Measurements from ENCODE around the gene SLC24A4.

DNA sequence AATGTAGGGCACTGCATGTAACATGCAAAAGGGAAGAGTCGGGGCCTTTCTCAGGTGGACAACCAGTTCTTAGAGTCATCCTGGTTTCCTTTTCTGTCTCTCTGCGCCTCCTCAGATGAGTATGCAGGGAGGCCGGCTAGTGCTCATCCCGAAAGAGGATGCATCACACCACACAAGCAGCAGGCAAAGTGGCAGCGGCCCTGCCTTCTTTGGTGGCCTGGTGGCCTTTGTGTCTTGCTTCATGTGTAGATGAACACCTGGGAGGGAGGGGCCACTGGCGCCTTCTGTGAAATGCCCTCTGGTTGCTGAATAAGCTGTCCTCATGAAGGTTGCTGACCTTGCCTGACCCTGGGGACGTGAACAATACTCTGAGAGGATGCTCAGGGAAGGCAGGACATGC, 18.0 kb downstream of the SLC24A4 start:
- TF ChIP-seq POLR2A (IDR thresholded peaks at IDR 0.05; ENCODE audit: low read length) (no peak), GATA1 (IDR thresholded peaks at IDR 0.05; ENCODE audit: low read depth, low read length) (no peak)
